Measurements from ENCODE around the gene PCDHGB2. TPM values are rescaled to one million over a fixed set of nuclear protein-coding genes. Genes with fewer than 3 reads are reported as not detected.
"Not testable (repeated sequence)": the region's sequence is repeated elsewhere in the genome, so short reads cannot be mapped to it uniquely, and the experiment has no call there.

The PCDHGB2 gene
- total and polyA plus RNA-seq, 12 donors: 0.64 to 17.0 (median 11.2) TPM

DNA sequence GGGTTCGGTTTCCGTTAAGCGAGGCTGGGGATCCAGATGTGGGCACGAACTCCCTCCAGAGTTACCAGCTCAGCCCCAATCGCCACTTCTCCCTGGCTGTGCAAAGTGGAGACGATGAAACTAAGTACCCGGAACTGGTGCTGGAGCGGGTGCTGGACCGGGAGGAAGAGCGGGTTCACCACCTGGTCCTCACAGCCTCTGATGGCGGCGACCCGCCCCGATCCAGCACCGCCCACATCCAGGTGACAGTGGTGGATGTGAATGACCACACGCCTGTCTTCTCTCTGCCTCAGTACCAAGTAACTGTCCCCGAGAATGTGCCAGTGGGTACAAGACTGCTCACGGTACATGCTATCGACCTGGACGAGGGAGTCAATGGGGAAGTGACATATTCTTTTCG is 23.6 kb downstream of the PCDHGB2 start:
- ATAC-seq: no peak
- H3K27ac ChIP-seq: no peak overlapping the region
- H3K9me3 ChIP-seq: peaks cover 0 to 97% (median 43%) of the 10 kb centered on the region in 11 donors
- DNase-seq: no peak
- peaks cover 0 to 6% (median 0%) of the 10 kb centered on the region in 9 donors for H3K4me1 ChIP-seq
- WGBS, 2 donors: 47 to 48% methylated on average over 21 of the region's 21 CpGs
- peak overlapping the region in 3 of 10 donors; percentile 34 to 37 (median 34) for H3K4me3 ChIP-seq
- H3K36me3 ChIP-seq: peaks cover 0 to 30% (median 0%) of the 10 kb centered on the region in 9 donors
- intact Hi-C loops (cut with DNase I): no loop called here
- peaks cover 0 to 41% (median 0%) of the 10 kb centered on the region in 7 donors for H3K27me3 ChIP-seq
- TF ChIP-seq, protein P1, sequence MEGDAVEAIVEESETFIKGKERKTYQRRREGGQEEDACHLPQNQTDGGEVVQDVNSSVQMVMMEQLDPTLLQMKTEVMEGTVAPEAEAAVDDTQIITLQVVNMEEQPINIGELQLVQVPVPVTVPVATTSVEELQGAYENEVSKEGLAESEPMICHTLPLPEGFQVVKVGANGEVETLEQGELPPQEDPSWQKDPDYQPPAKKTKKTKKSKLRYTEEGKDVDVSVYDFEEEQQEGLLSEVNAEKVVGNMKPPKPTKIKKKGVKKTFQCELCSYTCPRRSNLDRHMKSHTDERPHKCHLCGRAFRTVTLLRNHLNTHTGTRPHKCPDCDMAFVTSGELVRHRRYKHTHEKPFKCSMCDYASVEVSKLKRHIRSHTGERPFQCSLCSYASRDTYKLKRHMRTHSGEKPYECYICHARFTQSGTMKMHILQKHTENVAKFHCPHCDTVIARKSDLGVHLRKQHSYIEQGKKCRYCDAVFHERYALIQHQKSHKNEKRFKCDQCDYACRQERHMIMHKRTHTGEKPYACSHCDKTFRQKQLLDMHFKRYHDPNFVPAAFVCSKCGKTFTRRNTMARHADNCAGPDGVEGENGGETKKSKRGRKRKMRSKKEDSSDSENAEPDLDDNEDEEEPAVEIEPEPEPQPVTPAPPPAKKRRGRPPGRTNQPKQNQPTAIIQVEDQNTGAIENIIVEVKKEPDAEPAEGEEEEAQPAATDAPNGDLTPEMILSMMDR (IDR thresholded peaks at IDR 0.05): no peak

DNA sequence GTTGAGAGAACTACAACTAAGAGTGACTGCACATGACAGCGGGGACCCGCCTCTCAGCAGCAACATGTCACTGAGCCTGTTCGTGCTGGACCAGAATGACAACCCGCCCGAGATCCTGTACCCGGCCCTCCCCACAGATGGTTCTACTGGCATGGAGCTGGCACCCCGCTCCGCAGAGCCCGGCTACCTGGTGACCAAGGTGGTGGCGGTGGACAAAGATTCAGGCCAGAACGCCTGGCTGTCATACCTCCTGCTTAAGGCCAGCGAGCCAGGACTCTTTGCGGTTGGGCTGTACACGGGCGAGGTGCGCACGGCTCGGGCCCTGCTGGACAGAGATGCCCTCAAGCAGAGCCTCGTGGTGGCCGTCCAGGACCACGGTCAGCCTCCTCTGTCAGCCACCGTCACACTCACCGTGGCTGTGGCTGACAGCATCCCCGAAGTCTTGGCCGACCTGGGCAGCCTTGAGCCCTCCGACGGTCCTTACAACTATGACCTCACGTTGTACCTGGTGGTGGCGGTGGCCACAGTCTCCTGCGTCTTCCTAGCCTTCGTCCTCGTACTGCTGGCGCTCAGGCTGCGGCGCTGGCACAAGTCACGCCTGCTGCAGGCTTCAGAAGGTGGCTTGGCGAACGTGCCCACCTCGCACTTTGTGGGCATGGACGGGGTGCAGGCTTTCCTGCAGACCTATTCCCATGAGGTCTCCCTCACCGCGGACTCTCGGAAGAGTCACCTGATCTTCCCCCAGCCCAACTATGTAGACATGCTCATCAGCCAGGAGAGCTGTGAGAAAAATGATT is 24.9 kb downstream of the PCDHGB2 start:
- peak in 1 of 8 donors; percentile 17 for ATAC-seq
- peaks cover 0 to 97% (median 53%) of the 10 kb centered on the region in 11 donors for H3K9me3 ChIP-seq
- intact Hi-C loops (cut with DNase I): no loop called here

GRCh38 chr5:141387557-141388311 is 27.9 kb downstream of the PCDHGB2 start, which contains the start of gene PCDHGB4:
Gene PCDHGB4, plus strand, starts transcription at chr5:141387698. Its CDS starts 187 bp downstream, at chr5:141387885.
- peaks cover 0 to 50% (median 0%) of the 10 kb centered on the region in 7 donors for H3K27me3 ChIP-seq
- H3K9me3 ChIP-seq: peaks cover 0 to 97% (median 57%) of the 10 kb centered on the region in 11 donors
- intact Hi-C loops (cut with DNase I); DNase-seq; H3K27ac ChIP-seq: not testable (repeated sequence)
- ATAC-seq: peak; percentile 79 to 92 (median 85)
- TF ChIP-seq, protein P1 (IDR thresholded peaks at IDR 0.05): peak; percentile 14 to 64 (median 53)
- H3K36me3 ChIP-seq: peaks cover 0 to 28% (median 0%) of the 10 kb centered on the region in 9 donors
- 16 to 18% methylated on average over 19 to 20 of the region's 40 CpGs for WGBS, 2 donors
- H3K4me1 ChIP-seq: peaks cover 0 to 14% (median 0%) of the 10 kb centered on the region in 9 donors
- peak within 1 kb of the TSS in 7 of 10 donors; percentile 4 to 42 (median 34) for H3K4me3 ChIP-seq

More for the DNA sequence above, 24.9 kb downstream of the PCDHGB2 start:
- Histone ChIP-seq H3K4me1 (peaks cover 0 to 6% (median 0%) of the 10 kb centered on the region in 9 donors), H3K27ac (no peak overlapping the region), H3K36me3 (peaks cover 0 to 27% (median 0%) of the 10 kb centered on the region in 9 donors), H3K27me3 (peaks cover 0 to 54% (median 0%) of the 10 kb centered on the region in 7 donors), H3K4me3 (no peak overlapping the region)
- WGBS, 2 donors: 49 to 58% methylated on average over 43 of the region's 43 CpGs
- TF ChIP-seq, protein P1 (IDR thresholded peaks at IDR 0.05): no peak
- no peak for DNase-seq

DNA sequence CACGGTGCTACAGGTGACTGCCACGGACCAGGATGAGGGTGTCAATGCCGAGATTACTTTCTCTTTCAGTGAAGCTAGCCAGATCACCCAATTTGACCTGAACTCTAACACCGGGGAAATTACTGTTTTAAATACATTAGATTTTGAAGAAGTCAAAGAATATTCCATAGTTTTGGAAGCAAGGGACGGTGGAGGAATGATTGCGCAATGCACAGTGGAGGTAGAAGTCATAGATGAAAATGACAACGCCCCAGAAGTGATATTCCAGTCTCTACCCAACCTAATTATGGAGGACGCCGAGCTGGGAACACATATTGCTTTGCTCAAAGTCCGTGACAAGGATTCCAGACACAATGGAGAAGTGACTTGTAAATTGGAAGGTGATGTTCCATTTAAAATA is 28.9 kb downstream of the PCDHGB2 start:
- peaks cover 0 to 28% (median 3%) of the 10 kb centered on the region in 9 donors for H3K36me3 ChIP-seq
- peaks cover 0 to 50% (median 0%) of the 10 kb centered on the region in 7 donors for H3K27me3 ChIP-seq
- 56 to 58% methylated on average over 10 of the region's 10 CpGs for WGBS, 2 donors
- no peak overlapping the region for H3K4me3 ChIP-seq
- TF ChIP-seq, protein P1 (IDR thresholded peaks at IDR 0.05): no peak
- peaks cover 0 to 14% (median 0%) of the 10 kb centered on the region in 9 donors for H3K4me1 ChIP-seq
- peaks cover 0 to 97% (median 62%) of the 10 kb centered on the region in 11 donors for H3K9me3 ChIP-seq
- intact Hi-C loops (cut with DNase I): no loop called here
- no peak for ATAC-seq
- H3K27ac ChIP-seq: no peak overlapping the region
- DNase-seq: no peak

All from heart right ventricle (tissue), 16 donors.